IMR-90 (cell line): ENCODE results near the gene MRM2.

ENCODE experiments used
- CEBPB ChIP-seq: IDR thresholded peaks from 2 replicates; pipeline ENCODE4 v1.6.1; 2012; ENCODE audit warnings: low read depth, low read length, improper control_type of control experiment
- CHD1 ChIP-seq: IDR thresholded peaks from 2 replicates; pipeline ENCODE4 v1.6.1; 2012; ENCODE audit warnings: low read depth, low read length, improper control_type of control experiment
- CTCF ChIP-seq: conservative IDR thresholded peaks from 2 replicates; pipeline ENCODE4 v1.5.1; 2012; ENCODE audit warnings: mild to moderate bottlenecking, low read depth, low read length, improper control_type of control experiment
- ELK1 ChIP-seq: fragments of 150-350 bp; IDR thresholded peaks from 2 replicates; pipeline ENCODE4 v1.6.1; 2016; ENCODE audit warnings: low read depth, mild to moderate bottlenecking, low read length, moderate library complexity, borderline replicate concordance
- FOS ChIP-seq: fragments of 150-350 bp; IDR thresholded peaks from 2 replicates; pipeline ENCODE4 v1.6.1; 2016; ENCODE audit warnings: low read depth, low read length
- MAFK ChIP-seq: IDR thresholded peaks from 2 replicates; pipeline ENCODE4 v1.6.1; 2012; ENCODE audit warnings: low read depth, low read length, improper control_type of control experiment
- MAZ ChIP-seq: IDR thresholded peaks from 2 replicates; pipeline ENCODE4 v1.6.1; 2012; ENCODE audit warnings: low read depth, mild to moderate bottlenecking, low read length, improper control_type of control experiment, moderate library complexity, borderline replicate concordance
- MXI1 ChIP-seq: IDR thresholded peaks from 2 replicates; pipeline ENCODE4 v1.6.1; 2012; ENCODE audit warnings: low read depth, mild to moderate bottlenecking, low read length, moderate library complexity, borderline replicate concordance
- NFE2L2 ChIP-seq: fragments of 150-350 bp; IDR thresholded peaks from 2 replicates; pipeline ENCODE4 v1.6.1; 2016; ENCODE audit warnings: low read depth, mild to moderate bottlenecking, low read length
- POLR2A ChIP-seq: IDR thresholded peaks from 2 replicates; pipeline ENCODE4 v1.6.1; 2012; ENCODE audit warnings: mild to moderate bottlenecking, low read depth, low read length
- RCOR1 ChIP-seq: IDR thresholded peaks from 2 replicates; pipeline ENCODE4 v1.6.1; 2012; ENCODE audit warnings: mild to moderate bottlenecking, low read length, improper control_type of control experiment; ENCODE audit not compliant: insufficient replicate concordance
- RFX5 ChIP-seq: IDR thresholded peaks from 2 replicates; pipeline ENCODE4 v1.8.0; 2012; ENCODE audit warnings: low read depth, mild to moderate bottlenecking, low read length, moderate library complexity
- SMC3 ChIP-seq: fragments of 150-350 bp; IDR thresholded peaks from 2 replicates; pipeline ENCODE4 v1.6.1; 2016; ENCODE audit warnings: low read depth, mild to moderate bottlenecking, antibody characterized with exemption, low read length, moderate library complexity

GRCh38 chr7:2186166-2186565 is 55.8 kb downstream of the MRM2 start:
- TF ChIP-seq CEBPB (no peak), NFE2L2 (no peak), POLR2A (no peak), CTCF (no peak), MAZ (no peak), FOS (no peak), SMC3 (no peak), MXI1 (no peak), RFX5 (no peak), ELK1 (no peak), CHD1 (no peak), RCOR1 (no peak), MAFK (no peak)
